HepG2 (cell line): ENCODE data around the gene FGFR3. TPM values are rescaled to one million over a fixed set of nuclear protein-coding genes. Genes with fewer than 3 reads are reported as not detected.

Experiments
- ATF7 ChIP-seq, 2 experiments: fragments of 450-650 bp in 1 of 2; sonication (generic) in 1 of 2; formaldehyde crosslinking in 1 of 2; IDR thresholded peaks; 2 replicates each; pipeline versions ENCODE4 v1.4.0 to v1.6.1; 2016 to 2020; ENCODE audit warnings: antibody characterized with exemption in 1 of 2, mild to moderate bottlenecking in 1 of 2, missing genetic modification reagents in 1 of 2
- CBX1 ChIP-seq: IDR thresholded peaks from one replicate; pipeline ENCODE4 v1.6.1; 2016; ENCODE audit warnings: antibody characterized with exemption, low read depth
- CCAR2 ChIP-seq: fragments of 200-400 bp; formaldehyde crosslinking; optimal IDR thresholded peaks from 2 replicates; pipeline ENCODE3; 2018; ENCODE audit warnings: low read depth, mild to moderate bottlenecking, low read length, moderate library complexity
- CENPT ChIP-seq: sonication (generic); formaldehyde crosslinking; IDR thresholded peaks from 2 replicates; pipeline ENCODE4 v1.8.0; 2022; ENCODE audit warnings: low read depth, mild to moderate bottlenecking, moderate library complexity, missing genetic modification reagents
- FOXA1 ChIP-seq, 2 experiments: fragments of 450-650 bp in 1 of 2; sonication (generic) in 1 of 2; formaldehyde crosslinking in 1 of 2; IDR thresholded peaks; 2 replicates each; pipeline versions ENCODE4 v1.4.0 to v1.6.1; 2016 to 2020; ENCODE audit warnings: missing genetic modification reagents in 1 of 2
- FOXA3 ChIP-seq: IDR thresholded peaks from 2 replicates; pipeline ENCODE4 v1.6.1; 2016; ENCODE audit warnings: missing genetic modification reagents, missing compliant biosample characterization
- HES4 ChIP-seq: sonication (generic); formaldehyde crosslinking; IDR thresholded peaks from 2 replicates; pipeline ENCODE4 v1.9.0; 2021; ENCODE audit warnings: mild to moderate bottlenecking, missing genetic modification reagents, borderline replicate concordance
- MATR3 ChIP-seq: sonication (generic); formaldehyde crosslinking; IDR thresholded peaks from 2 replicates; pipeline ENCODE4 v1.4.0; 2020; ENCODE audit warnings: missing genetic modification reagents
- RCOR2 ChIP-seq: IDR thresholded peaks from 2 replicates; pipeline ENCODE4 v1.6.1; 2016; ENCODE audit warnings: missing biosample characterization, missing genetic modification reagents
- RFX5 ChIP-seq: IDR thresholded peaks from 2 replicates; pipeline ENCODE4 v1.6.1; 2011; ENCODE audit warnings: low read depth, low read length, improper control_type of control experiment
- TBL1XR1 ChIP-seq: fragments of 150-350 bp; IDR thresholded peaks from 2 replicates; pipeline ENCODE4 v1.6.1; 2014; ENCODE audit warnings: borderline replicate concordance, low read length; ENCODE audit not compliant: partially characterized antibody
- TOE1 ChIP-seq: sonication (generic); formaldehyde crosslinking; IDR thresholded peaks from 2 replicates; pipeline ENCODE4 v1.4.0; 2020; ENCODE audit warnings: mild to moderate bottlenecking, missing genetic modification reagents
- ZBTB10 ChIP-seq: sonication (generic); formaldehyde crosslinking; IDR thresholded peaks from 2 replicates; pipeline ENCODE4 v1.4.0; 2020; ENCODE audit warnings: missing genetic modification reagents, borderline replicate concordance
- ZBTB38 ChIP-seq: sonication (generic); formaldehyde crosslinking; IDR thresholded peaks from 2 replicates; pipeline ENCODE4 v1.5.1; 2020; ENCODE audit warnings: mild to moderate bottlenecking, missing genetic modification reagents
- ZNF160 ChIP-seq: sonication (generic); formaldehyde crosslinking; IDR thresholded peaks from 2 replicates; pipeline ENCODE4 v1.8.0; 2022; ENCODE audit warnings: mild to moderate bottlenecking, inconsistent platforms, missing genetic modification reagents
- ZNF235 ChIP-seq: sonication (generic); formaldehyde crosslinking; IDR thresholded peaks from 2 replicates; pipeline ENCODE4 v1.8.1; 2023; ENCODE audit warnings: mild to moderate bottlenecking, missing genetic modification reagents, borderline replicate concordance
- ZNF563 ChIP-seq: sonication (generic); formaldehyde crosslinking; IDR thresholded peaks from 2 replicates; pipeline ENCODE4 v1.8.0; 2022; ENCODE audit warnings: mild to moderate bottlenecking, moderate library complexity, missing genetic modification reagents
- ZNF710 ChIP-seq: sonication (generic); formaldehyde crosslinking; IDR thresholded peaks from 2 replicates; pipeline ENCODE4 v1.5.0; 2020; ENCODE audit warnings: mild to moderate bottlenecking, missing genetic modification reagents, borderline replicate concordance
- ZNF891 ChIP-seq: sonication (generic); formaldehyde crosslinking; IDR thresholded peaks from 2 replicates; pipeline ENCODE4 v1.5.0; 2020; ENCODE audit warnings: mild to moderate bottlenecking, missing genetic modification reagents
- polyA plus RNA-seq, 8 experiments: library from polyadenylated mRNA; depleted of rRNA in 3 of 8; stranded (reverse) in 7 of 8; unstranded in 1 of 8; fragments of >200 nt; fragmentation: Illumina TruSeq in 4 of 8; extraction: Trizol in 4 of 8; gene quantifications; 2 replicates each; pipeline versions ENCODE4 v1.2.1 to v1.2.3, GENCODE V29; 2011 to 2016; ENCODE audit warnings: low read depth in 4 of 8, missing spikeins in 1 of 8, mixed read lengths in 1 of 8; ENCODE audit not compliant: insufficient read depth in 1 of 8
- total RNA-seq, 5 experiments: library from RNA; depleted of rRNA; stranded (reverse); fragments of >200 nt; fragmentation: Illumina TruSeq; extraction: Trizol; gene quantifications; 2 replicates each; pipeline ENCODE4 v1.2.3, GENCODE V29; 2016; ENCODE audit warnings: low read depth in 1 of 5
- TF ChIP-seq, protein P1 (sequence below): sonication (generic); formaldehyde crosslinking; IDR thresholded peaks from 2 replicates; pipeline ENCODE4 v1.5.1; 2020; ENCODE audit warnings: mild to moderate bottlenecking, missing genetic modification reagents, moderate library complexity

Gene FGFR3
- total and polyA plus RNA-seq, 2 of the 13 experiments (the other 11 are each of a cell fraction or from before 2014, with no cell fraction given), result 103 to 109 TPM

GRCh38 chr4:1802151-1802715 is 9.1 kb downstream of the FGFR3 start (continued):
- 0 out of 2 replicates have a peak, but pooled peaks have one; percentile 18 for TF ChIP-seq ZNF710 (CRISPR knock-in tag)
- no peak; the same call in 1 of the 2 replicates for TF ChIP-seq HES4
- no peak for TF ChIP-seq ZNF891 (CRISPR knock-in tag)
- no peak for TF ChIP-seq ZNF235 (CRISPR knock-in tag)
- TF ChIP-seq CCAR2, result no peak
- TF ChIP-seq ZNF563 (CRISPR knock-in tag), result no peak
- TF ChIP-seq CBX1, result peak; percentile 25
- TF ChIP-seq, protein P1, sequence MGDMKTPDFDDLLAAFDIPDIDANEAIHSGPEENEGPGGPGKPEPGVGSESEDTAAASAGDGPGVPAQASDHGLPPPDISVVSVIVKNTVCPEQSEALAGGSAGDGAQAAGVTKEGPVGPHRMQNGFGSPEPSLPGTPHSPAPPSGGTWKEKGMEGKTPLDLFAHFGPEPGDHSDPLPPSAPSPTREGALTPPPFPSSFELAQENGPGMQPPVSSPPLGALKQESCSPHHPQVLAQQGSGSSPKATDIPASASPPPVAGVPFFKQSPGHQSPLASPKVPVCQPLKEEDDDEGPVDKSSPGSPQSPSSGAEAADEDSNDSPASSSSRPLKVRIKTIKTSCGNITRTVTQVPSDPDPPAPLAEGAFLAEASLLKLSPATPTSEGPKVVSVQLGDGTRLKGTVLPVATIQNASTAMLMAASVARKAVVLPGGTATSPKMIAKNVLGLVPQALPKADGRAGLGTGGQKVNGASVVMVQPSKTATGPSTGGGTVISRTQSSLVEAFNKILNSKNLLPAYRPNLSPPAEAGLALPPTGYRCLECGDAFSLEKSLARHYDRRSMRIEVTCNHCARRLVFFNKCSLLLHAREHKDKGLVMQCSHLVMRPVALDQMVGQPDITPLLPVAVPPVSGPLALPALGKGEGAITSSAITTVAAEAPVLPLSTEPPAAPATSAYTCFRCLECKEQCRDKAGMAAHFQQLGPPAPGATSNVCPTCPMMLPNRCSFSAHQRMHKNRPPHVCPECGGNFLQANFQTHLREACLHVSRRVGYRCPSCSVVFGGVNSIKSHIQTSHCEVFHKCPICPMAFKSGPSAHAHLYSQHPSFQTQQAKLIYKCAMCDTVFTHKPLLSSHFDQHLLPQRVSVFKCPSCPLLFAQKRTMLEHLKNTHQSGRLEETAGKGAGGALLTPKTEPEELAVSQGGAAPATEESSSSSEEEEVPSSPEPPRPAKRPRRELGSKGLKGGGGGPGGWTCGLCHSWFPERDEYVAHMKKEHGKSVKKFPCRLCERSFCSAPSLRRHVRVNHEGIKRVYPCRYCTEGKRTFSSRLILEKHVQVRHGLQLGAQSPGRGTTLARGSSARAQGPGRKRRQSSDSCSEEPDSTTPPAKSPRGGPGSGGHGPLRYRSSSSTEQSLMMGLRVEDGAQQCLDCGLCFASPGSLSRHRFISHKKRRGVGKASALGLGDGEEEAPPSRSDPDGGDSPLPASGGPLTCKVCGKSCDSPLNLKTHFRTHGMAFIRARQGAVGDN, result peak; percentile 95
- no peak for TF ChIP-seq FOXA1 (IDR thresholded peaks at IDR 0.05)
- no peak; the same call in 1 of the 2 replicates for TF ChIP-seq FOXA1 (CRISPR knock-in tag; IDR thresholded peaks at IDR 0.05)
- TF ChIP-seq ZNF160 (CRISPR knock-in tag), result no peak
- TF ChIP-seq RFX5, result no peak
- no peak for TF ChIP-seq RCOR2
- TF ChIP-seq TOE1 (CRISPR knock-in tag), result no peak
- no peak for TF ChIP-seq FOXA3 (CRISPR knock-in tag)
- no peak for TF ChIP-seq MATR3 (CRISPR knock-in tag)
- no peak for TF ChIP-seq CENPT
- TF ChIP-seq TBL1XR1, result no peak
- TF ChIP-seq ZBTB10 (CRISPR knock-in tag), result no peak; the same call in 1 of the 2 replicates
- TF ChIP-seq ZBTB38 (CRISPR knock-in tag), result 0 out of 2 replicates have a peak, but pooled peaks have one; percentile 23
- TF ChIP-seq ATF7 (IDR thresholded peaks at IDR 0.05), result no peak
- no peak for TF ChIP-seq ATF7 (CRISPR knock-in tag; IDR thresholded peaks at IDR 0.05)
